Thyroid gland (tissue), 4 donors: ENCODE results near the gene FOXN3.

ENCODE experiments used
- CTCF ChIP-seq, 6 experiments: fragments of 200-600 bp in 3 of 6; fragments of 450-650 bp in 3 of 6; sonication (generic) in 3 of 6; IDR thresholded peaks; one replicate each; pipeline ENCODE4 v1.5.1; 2016 to 2019; ENCODE audit warnings: antibody characterized with exemption in 6 of 6, mild to moderate bottlenecking in 2 of 6, inconsistent platforms in 1 of 6, moderate library complexity in 1 of 6
- POLR2A ChIP-seq, 2 donors: fragments of 450-650 bp; IDR thresholded peaks; one replicate each; pipeline ENCODE4 v1.6.1; 2017; ENCODE audit warnings: antibody characterized with exemption in 2 of 2, mild to moderate bottlenecking in 2 of 2, moderate library complexity in 1 of 2

- TF ChIP-seq CTCF (IDR thresholded peaks at IDR 0.05) = no peak
- TF ChIP-seq POLR2A (IDR thresholded peaks at IDR 0.05) = no peak
Observed at GRCh38 chr14:89351221-89351515, 65.9 kb downstream of the FOXN3 start.
